ENCODE measurements around the gene ZNF227.

Gene ZNF227

DNA sequence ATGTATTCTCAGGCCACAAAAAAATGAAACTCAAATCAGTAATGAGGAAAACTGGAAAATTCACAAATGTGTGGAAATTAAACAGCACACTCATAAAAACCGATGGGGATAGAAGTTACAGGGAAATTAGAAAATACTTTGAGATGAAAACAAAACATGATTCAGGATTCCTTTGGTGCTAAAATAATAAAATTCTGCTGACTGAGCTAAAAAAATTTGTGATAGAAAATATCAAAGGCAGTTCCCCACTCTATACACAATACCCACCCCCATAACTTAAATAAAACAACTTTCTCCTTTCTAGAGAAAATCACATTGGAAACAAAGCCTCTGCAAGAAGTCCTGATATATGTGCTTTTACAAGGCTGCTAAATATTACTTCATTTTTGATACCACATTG lies 45.8 kb downstream of the ZNF227 start:
- peaks cover 60% of the 10 kb centered on the region for H3K9me3 Mint-ChIP-seq
- peaks cover 5% of the 10 kb centered on the region for H3K27me3 Mint-ChIP-seq (ENCODE audit: low read depth)
- H3K27ac Mint-ChIP-seq: no peak overlapping the region
- peaks cover 5% of the 10 kb centered on the region for H3K4me1 Mint-ChIP-seq
- H3K4me3 Mint-ChIP-seq: peak overlapping the region in 2 of 3 experiments; percentile 2 to 3
- TF ChIP-seq, protein P1, sequence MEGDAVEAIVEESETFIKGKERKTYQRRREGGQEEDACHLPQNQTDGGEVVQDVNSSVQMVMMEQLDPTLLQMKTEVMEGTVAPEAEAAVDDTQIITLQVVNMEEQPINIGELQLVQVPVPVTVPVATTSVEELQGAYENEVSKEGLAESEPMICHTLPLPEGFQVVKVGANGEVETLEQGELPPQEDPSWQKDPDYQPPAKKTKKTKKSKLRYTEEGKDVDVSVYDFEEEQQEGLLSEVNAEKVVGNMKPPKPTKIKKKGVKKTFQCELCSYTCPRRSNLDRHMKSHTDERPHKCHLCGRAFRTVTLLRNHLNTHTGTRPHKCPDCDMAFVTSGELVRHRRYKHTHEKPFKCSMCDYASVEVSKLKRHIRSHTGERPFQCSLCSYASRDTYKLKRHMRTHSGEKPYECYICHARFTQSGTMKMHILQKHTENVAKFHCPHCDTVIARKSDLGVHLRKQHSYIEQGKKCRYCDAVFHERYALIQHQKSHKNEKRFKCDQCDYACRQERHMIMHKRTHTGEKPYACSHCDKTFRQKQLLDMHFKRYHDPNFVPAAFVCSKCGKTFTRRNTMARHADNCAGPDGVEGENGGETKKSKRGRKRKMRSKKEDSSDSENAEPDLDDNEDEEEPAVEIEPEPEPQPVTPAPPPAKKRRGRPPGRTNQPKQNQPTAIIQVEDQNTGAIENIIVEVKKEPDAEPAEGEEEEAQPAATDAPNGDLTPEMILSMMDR (IDR thresholded peaks at IDR 0.05; ENCODE audit: unreplicated experiment in 3 of 3): no peak
- peaks cover 66% of the 10 kb centered on the region for H3K36me3 Mint-ChIP-seq (ENCODE audit: low read depth)

DNA sequence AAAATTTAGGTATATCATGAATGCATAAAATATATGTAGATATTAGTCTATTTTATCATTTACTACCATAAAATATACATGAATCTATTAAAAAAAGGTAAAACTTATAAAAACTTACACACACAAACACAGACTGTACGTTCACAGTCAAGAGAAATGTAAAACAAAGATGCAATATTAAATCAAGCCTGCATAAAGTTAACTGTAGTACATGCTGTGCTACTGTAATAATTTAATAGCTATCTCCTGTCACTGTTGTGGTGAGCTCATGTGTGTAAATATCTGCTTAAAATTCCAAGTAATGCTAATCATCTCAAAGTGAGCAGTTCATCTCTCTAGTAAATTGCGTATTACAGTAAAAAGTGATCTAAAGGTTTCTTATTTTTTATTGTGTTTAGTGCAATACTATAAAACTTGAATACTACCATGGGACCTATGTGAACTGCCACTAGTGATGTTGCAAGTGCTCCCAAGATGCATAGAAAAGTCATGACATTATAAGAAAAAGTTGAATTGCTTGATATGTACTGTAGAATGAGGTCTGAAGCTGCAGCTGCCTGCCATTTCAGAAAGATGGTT lies 46.6 kb downstream of the ZNF227 start:
- TF ChIP-seq, protein P1 (IDR thresholded peaks at IDR 0.05; ENCODE audit: unreplicated experiment in 3 of 3): no peak
- Mint-ChIP-seq H3K27me3 (ENCODE audit: low read depth) (peaks cover 5% of the 10 kb centered on the region), H3K4me1 (peaks cover 5% of the 10 kb centered on the region), H3K36me3 (ENCODE audit: low read depth) (peaks cover 58% of the 10 kb centered on the region), H3K9me3 (peaks cover 52% of the 10 kb centered on the region), H3K4me3 (peak overlapping the region; percentile 85 to 91 (median 87)), H3K27ac (no peak overlapping the region)

- Mint-ChIP-seq H3K4me1 (peaks cover 5% of the 10 kb centered on the region), H3K9me3 (peaks cover 39% of the 10 kb centered on the region), H3K27me3 (ENCODE audit: low read depth) (peaks cover 5% of the 10 kb centered on the region), H3K27ac (peak overlapping the region; percentile 1 to 71 (median 58)), H3K4me3 (peak overlapping the region; percentile 85 to 91 (median 87)), H3K36me3 (ENCODE audit: low read depth) (peaks cover 49% of the 10 kb centered on the region)
- TF ChIP-seq, protein P1 (IDR thresholded peaks at IDR 0.05; ENCODE audit: unreplicated experiment in 3 of 3): no peak
Observed at GRCh38 chr19:44260343-44260681, 48.0 kb downstream of the ZNF227 start.

GRCh38 chr19:44260695-44261446 lies 48.5 kb downstream of the ZNF227 start:
- Mint-ChIP-seq H3K4me3 (peak overlapping the region; percentile 85 to 91 (median 87)), H3K36me3 (ENCODE audit: low read depth) (peaks cover 49% of the 10 kb centered on the region), H3K9me3 (peaks cover 33% of the 10 kb centered on the region), H3K4me1 (peaks cover 5% of the 10 kb centered on the region), H3K27me3 (ENCODE audit: low read depth) (peaks cover 5% of the 10 kb centered on the region), H3K27ac (peak overlapping the region in 2 of 3 experiments; percentile 1 to 71)
- TF ChIP-seq, protein P1 (IDR thresholded peaks at IDR 0.05; ENCODE audit: unreplicated experiment in 3 of 3): no peak

DNA sequence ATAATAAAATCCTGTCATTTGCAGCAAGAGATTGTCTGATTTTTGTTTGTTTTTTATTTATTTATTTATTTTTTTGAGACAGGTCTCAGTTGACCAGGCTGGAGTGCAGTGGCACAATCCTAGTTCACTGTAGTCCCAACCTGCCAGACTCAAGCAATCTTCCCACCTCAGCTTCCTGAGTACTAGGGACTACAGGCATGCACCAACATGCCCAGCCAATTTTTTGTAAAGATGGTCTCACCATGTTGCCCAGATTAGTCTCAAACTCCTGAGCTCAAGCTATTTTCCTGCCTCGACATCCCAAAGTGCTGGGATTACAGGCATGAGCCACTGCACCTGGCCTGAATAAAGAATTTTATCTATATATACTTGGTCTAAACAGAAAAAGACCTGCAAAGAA lies 65.0 kb downstream of the ZNF227 start:
- H3K4me3 Mint-ChIP-seq: no peak overlapping the region
- H3K36me3 Mint-ChIP-seq (ENCODE audit: low read depth): peaks cover 79% of the 10 kb centered on the region
- TF ChIP-seq, protein P1 (IDR thresholded peaks at IDR 0.05; ENCODE audit: unreplicated experiment in 3 of 3): no peak
- no peaks in the 10 kb centered on the region for H3K27me3 Mint-ChIP-seq (ENCODE audit: low read depth)
- peaks cover 61% of the 10 kb centered on the region for H3K9me3 Mint-ChIP-seq
- H3K27ac Mint-ChIP-seq: no peak overlapping the region
- no peaks in the 10 kb centered on the region for H3K4me1 Mint-ChIP-seq

Measured in nephron (organoid).